Stimulated activated effector memory CD8-positive, alpha-beta T cell treated with anti-CD3 and anti-CD28 coated beads, Interleukin-12 subunit alpha, Interleukin-12 subunit beta, amount 100 ng/mL, for 72 hours (primary cell): Measurements from ENCODE around the gene DDC.
"Not testable (repeated sequence)": the region's sequence is repeated elsewhere in the genome, so short reads cannot be mapped to it uniquely, and the experiment has no call there.

Source experiments
- ATAC-seq: fragments of 150-1000 bp; cut with Tn5 transposase; 2 replicates; pipeline ENCODE4 v1.10.0; 2021
- DNase-seq, 2 donors: peaks; one replicate each; pipeline ENCODE4 v3.0.0; 2021 to 2022; ENCODE audit warnings: low spot score in 2 of 2
- H3K27ac Mint-ChIP-seq: one replicate; pipeline ENCODE4 v1.8.0; 2022; ENCODE audit warnings: mild to moderate bottlenecking, mixed read lengths
- H3K36me3 Mint-ChIP-seq: one replicate; pipeline ENCODE4 v1.8.0; 2022; ENCODE audit warnings: mild to moderate bottlenecking, mixed read lengths
- H3K4me1 Mint-ChIP-seq: one replicate; pipeline ENCODE4 v1.8.0; 2022; ENCODE audit warnings: mixed read lengths
- H3K4me3 Mint-ChIP-seq: one replicate; pipeline ENCODE4 v1.8.0; 2022; ENCODE audit warnings: mild to moderate bottlenecking, mixed read lengths
- H3K9me3 Mint-ChIP-seq: one replicate; pipeline ENCODE4 v1.8.0; 2022; ENCODE audit warnings: mixed read lengths

The DDC gene

GRCh38 chr7:50594136-50594535 is 28.9 kb upstream of the DDC start:
- Mint-ChIP-seq H3K4me3 (no peak overlapping the region), H3K9me3 (no peaks in the 10 kb centered on the region), H3K27ac (no peak overlapping the region), H3K4me1 (peaks cover 19% of the 10 kb centered on the region), H3K36me3 (no peaks in the 10 kb centered on the region)
- DNase-seq (no peak), ATAC-seq (peak; percentile 31)

GRCh38 chr7:50592940-50593339 is 27.7 kb upstream of the DDC start:
- Mint-ChIP-seq H3K27ac (no peak overlapping the region), H3K4me1 (peaks cover 19% of the 10 kb centered on the region), H3K9me3 (no peaks in the 10 kb centered on the region), H3K4me3 (no peak overlapping the region), H3K36me3 (no peaks in the 10 kb centered on the region)
- DNase-seq (no peak), ATAC-seq (no peak)

DNA sequence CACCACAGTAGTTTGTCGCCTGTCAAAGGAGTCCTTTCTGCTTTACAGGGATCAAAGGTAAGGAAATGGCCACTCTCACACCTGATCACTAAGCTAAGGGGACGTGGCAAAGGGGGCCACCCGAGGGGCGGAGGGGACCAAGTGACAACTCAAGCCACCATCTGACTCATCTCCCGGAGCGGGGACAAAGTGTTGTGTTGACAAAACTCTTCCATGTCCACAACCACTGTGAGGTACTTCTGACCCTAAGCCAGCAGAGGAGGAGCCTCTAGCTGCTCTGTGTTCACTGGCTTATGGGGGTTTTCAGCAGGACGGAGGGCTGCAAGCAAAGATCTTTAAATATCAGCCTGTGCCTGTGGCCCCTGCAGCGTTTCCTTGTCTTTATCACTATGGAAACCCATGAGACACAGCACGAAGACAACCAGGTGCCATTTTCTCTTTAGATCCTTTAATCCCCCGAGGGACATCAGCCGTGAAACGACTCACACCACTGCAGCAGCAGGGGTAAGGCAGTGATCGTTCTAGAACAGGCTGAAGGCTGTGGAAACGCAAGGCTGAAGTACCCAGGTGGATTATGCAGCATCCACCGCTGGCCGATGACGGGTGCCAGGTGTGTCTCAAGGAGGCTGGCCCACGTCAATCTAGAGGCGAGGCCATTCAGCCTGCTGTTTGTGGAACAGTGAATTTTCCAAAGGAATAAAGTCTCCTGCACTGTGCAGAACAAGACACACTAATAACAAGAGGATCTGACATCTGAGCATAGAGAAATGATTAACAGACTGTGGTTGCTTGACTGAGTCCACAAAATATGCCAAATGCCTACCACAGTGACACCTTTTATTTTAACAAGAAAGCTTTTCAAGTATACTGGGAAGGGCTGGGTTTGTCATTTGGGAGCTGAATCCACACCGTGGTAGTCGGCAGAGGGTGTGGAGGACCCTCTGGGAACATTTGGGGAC is 26.6 kb upstream of the DDC start:
- no peaks in the 10 kb centered on the region for H3K36me3 Mint-ChIP-seq
- H3K9me3 Mint-ChIP-seq, result no peaks in the 10 kb centered on the region
- peaks cover 19% of the 10 kb centered on the region for H3K4me1 Mint-ChIP-seq
- DNase-seq (no peak), ATAC-seq (no peak)
- no peak overlapping the region for H3K27ac Mint-ChIP-seq
- no peak overlapping the region for H3K4me3 Mint-ChIP-seq

- Mint-ChIP-seq H3K36me3 (no peaks in the 10 kb centered on the region), H3K27ac (no peak overlapping the region), H3K4me1 (peaks cover 19% of the 10 kb centered on the region), H3K9me3 (no peaks in the 10 kb centered on the region), H3K4me3 (no peak overlapping the region)
- no peak for ATAC-seq
- DNase-seq, result no peak
Observed at GRCh38 chr7:50591098-50591479, 25.9 kb upstream of the DDC start.

DNA sequence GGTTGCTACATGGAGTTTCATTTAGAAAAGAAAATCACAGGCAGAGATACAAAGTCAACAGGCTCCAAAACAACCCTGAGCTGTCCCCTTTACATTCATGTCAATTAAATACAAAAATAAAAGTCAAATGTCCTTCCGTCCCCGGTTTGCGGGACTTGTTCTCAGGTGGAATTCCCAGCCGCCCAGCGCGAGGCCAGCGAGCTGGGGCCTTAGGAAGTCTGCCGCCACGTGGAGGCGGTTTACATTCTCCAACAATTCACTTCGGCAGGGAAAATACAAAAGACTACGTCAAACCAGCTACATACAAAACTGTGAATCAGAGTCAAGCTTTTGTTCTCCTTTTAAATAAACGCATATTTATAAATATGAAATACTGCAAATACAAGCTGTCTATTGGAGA is 25.3 kb upstream of the DDC start:
- DNase-seq (no peak), ATAC-seq (no peak)
- Mint-ChIP-seq H3K36me3 (no peaks in the 10 kb centered on the region), H3K9me3 (no peaks in the 10 kb centered on the region), H3K4me3 (no peak overlapping the region), H3K27ac (no peak overlapping the region), H3K4me1 (peaks cover 18% of the 10 kb centered on the region)

DNA sequence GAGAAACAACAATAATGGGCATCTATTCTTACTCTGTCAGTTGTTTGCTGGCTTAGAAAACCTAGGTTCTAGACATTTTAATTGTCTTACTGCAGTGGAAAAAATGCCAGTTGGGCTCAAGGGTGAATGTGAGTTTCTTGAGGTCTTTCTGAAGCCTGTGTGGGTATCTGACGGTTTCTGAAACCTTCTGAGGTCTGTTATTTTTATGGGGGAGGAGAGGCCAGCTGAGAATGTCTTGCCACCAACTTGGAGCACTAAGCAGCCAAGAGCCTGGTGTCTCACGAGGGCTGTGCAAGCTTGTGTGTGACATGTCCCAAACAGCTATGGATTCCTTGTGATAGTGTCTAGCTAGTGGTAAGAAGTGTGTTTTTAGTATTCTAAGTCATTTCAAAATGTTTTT is 24.2 kb upstream of the DDC start:
- Mint-ChIP-seq H3K27ac (no peak overlapping the region), H3K4me1 (peaks cover 6% of the 10 kb centered on the region), H3K9me3 (no peaks in the 10 kb centered on the region), H3K4me3 (no peak overlapping the region), H3K36me3 (no peaks in the 10 kb centered on the region)
- ATAC-seq (peak; percentile 41), DNase-seq (no peak)

GRCh38 chr7:50588937-50589336 is 23.7 kb upstream of the DDC start:
- H3K27ac Mint-ChIP-seq, result no peak overlapping the region
- H3K4me1 Mint-ChIP-seq, result peaks cover 2% of the 10 kb centered on the region
- peaks cover under 1% of the 10 kb centered on the region for H3K9me3 Mint-ChIP-seq
- DNase-seq, result no peak
- no peak overlapping the region for H3K4me3 Mint-ChIP-seq
- H3K36me3 Mint-ChIP-seq, result no peaks in the 10 kb centered on the region
- ATAC-seq, result peak; percentile 36

GRCh38 chr7:50587737-50588136 is 22.5 kb upstream of the DDC start:
- Mint-ChIP-seq H3K9me3 (peaks cover 7% of the 10 kb centered on the region), H3K4me1 (no peaks in the 10 kb centered on the region), H3K36me3 (no peaks in the 10 kb centered on the region), H3K27ac (no peak overlapping the region), H3K4me3 (no peak overlapping the region)
- no peak for DNase-seq
- ATAC-seq, result no peak

DNA sequence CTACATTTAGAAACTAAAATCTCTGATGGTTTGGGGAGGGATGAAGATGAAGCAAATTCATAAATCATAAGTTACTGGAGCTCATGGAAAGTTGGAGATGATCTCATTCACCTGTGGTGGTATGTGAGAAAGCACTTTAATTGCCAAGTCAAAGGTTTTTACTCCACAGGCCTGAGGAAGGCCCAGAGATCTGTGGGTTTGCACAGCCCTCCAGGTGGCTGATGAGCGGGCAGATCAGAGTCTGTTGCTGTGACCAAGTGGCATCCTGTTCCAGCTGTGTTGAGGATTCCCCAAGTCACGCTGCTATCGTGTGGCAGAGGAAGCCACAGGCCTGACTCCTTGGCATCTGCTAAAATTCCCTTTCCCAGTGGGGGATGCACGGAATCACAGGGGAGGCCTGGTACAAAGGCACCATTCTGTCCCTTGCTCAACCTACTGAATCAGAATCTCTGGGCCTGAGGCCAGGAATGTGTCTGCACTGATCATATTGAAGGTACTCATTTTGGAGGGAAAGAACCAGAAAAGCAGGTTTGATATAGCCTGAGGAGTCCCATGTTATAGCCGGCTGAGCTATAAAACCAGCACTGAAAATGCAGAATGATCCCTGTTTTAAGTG is 19.7 kb upstream of the DDC start:
- Mint-ChIP-seq H3K4me3 (no peak overlapping the region), H3K27ac (no peak overlapping the region), H3K4me1 (no peaks in the 10 kb centered on the region), H3K9me3 (peaks cover 9% of the 10 kb centered on the region), H3K36me3 (no peaks in the 10 kb centered on the region)
- no peak for ATAC-seq
- no peak for DNase-seq

- DNase-seq, result no peak
- Mint-ChIP-seq H3K36me3 (no peaks in the 10 kb centered on the region), H3K9me3 (peaks cover 9% of the 10 kb centered on the region), H3K4me1 (no peaks in the 10 kb centered on the region), H3K27ac (no peak overlapping the region), H3K4me3 (no peak overlapping the region)
- no peak for ATAC-seq
Observed at GRCh38 chr7:50584386-50584785, 19.2 kb upstream of the DDC start.

DNA sequence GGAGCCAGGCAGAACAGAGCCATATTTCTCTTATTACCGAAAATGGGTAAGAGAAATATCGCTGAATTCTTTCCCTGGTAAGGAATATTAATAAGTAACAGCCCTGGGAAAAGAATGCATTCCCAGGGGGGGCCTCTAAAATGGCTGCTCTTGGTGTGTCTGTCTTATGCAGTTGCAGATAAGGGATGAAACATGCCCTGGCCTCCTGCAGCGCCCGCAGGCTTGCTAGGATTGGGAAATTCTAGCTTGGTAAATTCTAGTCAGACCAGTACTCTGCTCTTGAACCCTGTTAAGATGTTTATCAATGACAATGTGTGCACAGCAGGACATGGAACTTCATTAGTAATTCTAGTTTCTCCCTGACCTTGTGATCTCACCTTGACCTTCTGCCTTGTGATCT is 18.1 kb upstream of the DDC start:
- not testable (repeated sequence) for H3K36me3 Mint-ChIP-seq, H3K4me1 Mint-ChIP-seq, H3K27ac Mint-ChIP-seq, H3K9me3 Mint-ChIP-seq, H3K4me3 Mint-ChIP-seq, DNase-seq, ATAC-seq

GRCh38 chr7:50582271-50582670 is 17.1 kb upstream of the DDC start:
- not testable (repeated sequence) for H3K4me3 Mint-ChIP-seq, H3K36me3 Mint-ChIP-seq, ATAC-seq, H3K27ac Mint-ChIP-seq, DNase-seq, H3K4me1 Mint-ChIP-seq
- H3K9me3 Mint-ChIP-seq, result peaks cover 15% of the 10 kb centered on the region

DNA sequence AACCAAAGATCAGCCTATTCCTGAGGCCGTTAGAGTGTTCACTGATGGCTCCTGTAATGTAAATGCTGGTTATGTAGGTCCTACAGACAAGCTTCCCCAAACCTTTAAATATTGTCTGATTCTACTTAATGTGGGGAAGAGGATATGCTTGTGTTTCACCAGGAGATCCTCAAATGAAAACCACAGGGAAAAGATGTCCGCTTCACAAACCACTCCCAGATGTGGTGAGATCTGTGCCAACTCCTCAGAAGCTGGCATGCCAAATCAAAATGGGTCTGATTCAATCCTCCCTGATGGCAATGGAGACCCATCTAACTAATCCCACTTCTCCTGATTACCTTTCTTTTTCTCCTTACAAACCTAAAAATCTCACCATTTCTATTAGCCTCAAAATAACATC is 15.5 kb upstream of the DDC start:
- peaks cover 17% of the 10 kb centered on the region for H3K9me3 Mint-ChIP-seq
- H3K4me3 Mint-ChIP-seq, H3K4me1 Mint-ChIP-seq, DNase-seq, H3K36me3 Mint-ChIP-seq, ATAC-seq, H3K27ac Mint-ChIP-seq: not testable (repeated sequence)

- peaks cover 17% of the 10 kb centered on the region for H3K9me3 Mint-ChIP-seq
- no peaks in the 10 kb centered on the region for H3K4me1 Mint-ChIP-seq
- no peak overlapping the region for H3K4me3 Mint-ChIP-seq
- no peaks in the 10 kb centered on the region for H3K36me3 Mint-ChIP-seq
- DNase-seq, result no peak
- no peak for ATAC-seq
- H3K27ac Mint-ChIP-seq, result no peak overlapping the region
Observed at GRCh38 chr7:50580057-50580456, 14.9 kb upstream of the DDC start.

DNA sequence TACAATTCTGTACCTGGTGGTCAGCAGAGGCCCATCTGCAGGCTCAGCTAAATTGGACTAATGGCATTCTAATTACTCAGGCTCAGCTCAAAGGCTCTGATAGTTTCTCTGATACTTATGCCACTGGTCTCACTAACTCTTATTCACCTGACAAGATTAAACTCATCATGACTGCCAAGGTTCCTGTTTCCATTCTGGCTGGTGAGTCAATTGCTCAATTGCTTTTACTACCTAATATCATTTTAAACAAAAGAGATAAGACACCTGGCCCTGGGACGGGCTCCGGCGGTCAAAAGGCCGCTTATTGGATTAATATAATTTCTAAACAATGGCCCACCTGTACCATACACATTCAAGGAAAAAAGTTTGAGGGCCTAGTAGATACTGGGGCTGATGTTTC is 12.9 kb upstream of the DDC start:
- H3K36me3 Mint-ChIP-seq, result not testable (repeated sequence)

DNA sequence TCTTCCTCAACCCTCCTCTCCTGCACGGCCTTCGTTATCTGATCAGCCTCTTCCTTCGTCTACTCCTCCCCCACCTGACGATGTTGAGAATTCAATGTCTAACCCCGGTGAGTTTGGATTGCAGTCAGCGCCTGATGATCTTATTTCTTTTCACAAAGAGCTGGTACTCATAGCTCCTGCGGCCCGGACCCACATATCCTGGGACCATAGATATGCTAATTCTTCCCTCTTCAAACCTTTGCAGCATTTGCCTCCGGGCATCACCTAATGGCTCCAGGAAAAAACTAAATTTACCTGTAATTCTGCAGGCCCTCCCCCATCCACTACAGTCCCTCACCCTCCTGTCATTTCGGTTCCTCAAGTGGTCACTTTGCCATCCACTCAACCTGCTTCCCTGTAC is 12.4 kb upstream of the DDC start:
- ATAC-seq (no peak), DNase-seq (no peak)
- no peak overlapping the region for H3K4me3 Mint-ChIP-seq
- no peaks in the 10 kb centered on the region for H3K36me3 Mint-ChIP-seq
- peaks cover 10% of the 10 kb centered on the region for H3K9me3 Mint-ChIP-seq
- H3K27ac Mint-ChIP-seq, result no peak overlapping the region
- no peaks in the 10 kb centered on the region for H3K4me1 Mint-ChIP-seq

More for the DNA sequence above, 12.9 kb upstream of the DDC start:
- not testable (repeated sequence) for H3K4me1 Mint-ChIP-seq, DNase-seq, H3K27ac Mint-ChIP-seq, H3K4me3 Mint-ChIP-seq, ATAC-seq
- H3K9me3 Mint-ChIP-seq, result peaks cover 13% of the 10 kb centered on the region
